HepG2 (cell line): ENCODE results near the gene PREX1. TPM values are rescaled to one million over a fixed set of nuclear protein-coding genes. Genes with fewer than 3 reads are reported as not detected.
A peak's percentile ranks its signal among the peaks of the same experiment; 100 is the strongest.

Experiments
- ATAC-seq: fragments of 200-7000 bp; cut with Tn5 transposase; 3 replicates; pipeline ENCODE4 v1.9.1; 2020; ENCODE audit warnings: mild to moderate bottlenecking, moderate library complexity
- BruUV-seq: library from RNA; stranded (reverse); fragments of 400-500 nt; replicated peaks from 2 replicates; lab custom pipeline; 2021; lab: Mats Ljungman, UMichigan
- CTCF ChIA-PET: fragments of 300-600 bp; formaldehyde crosslinking; extraction: SDS; loops from one replicate; lab custom pipeline; 2021; ENCODE audit warnings: low total read pairs, inconsistent platforms, low intra/inter-chr PET ratio; lab: Yijun Ruan, JAX
- POLR2A ChIA-PET: fragments of 350-600 bp; sonication (Branson Sonifier 250); formaldehyde crosslinking; loops from one replicate; lab custom pipeline; 2020; ENCODE audit warnings: antibody characterized with exemption, inconsistent platforms; lab: Yijun Ruan, JAX
- DNase-seq: peaks from one replicate; pipeline ENCODE4 v3.0.0-alpha.2; 2015; ENCODE audit warnings: low spot score
- FAIRE-seq: peaks from 3 replicates; lab custom pipeline; 2011; peaks lifted over from hg19 to GRCh38; lab: Jason Lieb, UNC
- H2AFZ ChIP-seq: one replicate; pipeline ENCODE4 v1.6.1; 2011; ENCODE audit warnings: low read length, inconsistent platforms
- H3K27ac ChIP-seq: fragments of 300-600 bp; 3 replicates; pipeline ENCODE4 v1.8.0; 2011; ENCODE audit warnings: mixed run types, mild to moderate bottlenecking, mixed read lengths, low read length, inconsistent platforms; ENCODE audit not compliant: insufficient read depth; ENCODE audit errors: extremely low read length
- H3K27me3 ChIP-seq, 2 experiments: fragments of 200-600 bp in 1 of 2; 2 replicates in 1 of 2; 3 replicates in 1 of 2; pipeline versions ENCODE4 v1.6.0 to v1.8.0; 2011; ENCODE audit warnings: low read length in 2 of 2, mild to moderate bottlenecking in 2 of 2, moderate library complexity in 2 of 2, inconsistent platforms in 1 of 2; ENCODE audit not compliant: insufficient read depth in 2 of 2, control insufficient read depth in 1 of 2
- H3K36me3 ChIP-seq, 2 experiments: fragments of 200-600 bp in 1 of 2; replicated peaks in 1 of 2; 2 replicates in 1 of 2; 3 replicates in 1 of 2; pipeline versions ENCODE4 v1.5.1 to v1.8.0; 2011; ENCODE audit warnings: low read length in 2 of 2, inconsistent platforms in 1 of 2; ENCODE audit not compliant: insufficient read depth in 2 of 2, control insufficient read depth in 1 of 2
- H3K4me1 ChIP-seq: 2 replicates; pipeline ENCODE4 v1.5.1; 2012; ENCODE audit warnings: low read length, inconsistent platforms; ENCODE audit not compliant: insufficient read depth
- H3K4me2 ChIP-seq: 2 replicates; pipeline ENCODE4 v1.6.0; 2011; ENCODE audit warnings: low read depth, low read length, inconsistent platforms
- H3K4me3 ChIP-seq, 3 experiments: fragments of 200-600 bp in 1 of 3; sonication (generic), shearing (Covaris generic) in 1 of 3; replicated peaks in 1 of 3; 2 replicates each; pipeline ENCODE4 v1.5.1; 2011 to 2016; ENCODE audit warnings: low read length in 3 of 3, inconsistent platforms in 2 of 3, low read depth in 2 of 3, mild to moderate bottlenecking in 2 of 3, control low read depth in 1 of 3, mixed read lengths in 1 of 3; ENCODE audit not compliant: insufficient read depth in 1 of 3
- H3K79me2 ChIP-seq: one replicate; pipeline ENCODE4 v1.6.1; 2011; ENCODE audit warnings: low read length, inconsistent platforms; ENCODE audit not compliant: insufficient read depth
- H3K9ac ChIP-seq: 2 replicates; pipeline ENCODE4 v1.6.0; 2011; ENCODE audit warnings: mild to moderate bottlenecking, low read depth, low read length, inconsistent platforms; ENCODE audit not compliant: insufficient read depth
- H3K9me3 ChIP-seq: 2 replicates; pipeline ENCODE4 v1.5.1; 2012; ENCODE audit warnings: mild to moderate bottlenecking, low read length
- H4K20me1 ChIP-seq: 2 replicates; pipeline ENCODE4 v1.6.0; 2011; ENCODE audit warnings: inconsistent platforms, mild to moderate bottlenecking, low read length, moderate library complexity; ENCODE audit not compliant: insufficient read depth
- CREB1 ChIP-seq, 2 experiments: fragments of 450-650 bp in 1 of 2; IDR thresholded peaks; 2 replicates each; pipeline ENCODE4 v1.6.1; 2016 to 2017; ENCODE audit warnings: control low read depth in 1 of 2, mild to moderate bottlenecking in 1 of 2, missing compliant biosample characterization in 1 of 2, missing genetic modification characterization in 1 of 2
- REST ChIP-seq, 2 experiments: IDR thresholded peaks; 2 replicates each; pipeline ENCODE4 v1.6.1; 2011 to 2012; ENCODE audit warnings: low read length in 2 of 2, borderline replicate concordance in 1 of 2, low read depth in 1 of 2, mild to moderate bottlenecking in 1 of 2, moderate library complexity in 1 of 2
- ZNF629 ChIP-seq: sonication (generic); formaldehyde crosslinking; conservative IDR thresholded peaks from 2 replicates; pipeline ENCODE4 v1.5.0; 2020; ENCODE audit warnings: missing genetic modification reagents
- WGBS: methylation state at CpG from one replicate; pipeline ENCODE4 v1.1.6; 2017; ENCODE audit warnings: low lambda C conversion rate; 5-methylcytosine and 5-hydroxymethylcytosine counted together
- in situ Hi-C: cut with HindIII; loops from 2 replicates; pipeline ENCODE4 v1.10.0; 2017; ENCODE audit warnings: low pct_unique_long_range_greater_than_20kb; ENCODE audit not compliant: extremely low pct_ligation_motif_present
- intact Hi-C: fragments of 100-400 bp; cut with micrococcal nuclease; formaldehyde crosslinking; loops from one replicate; pipeline ENCODE4 v1.10.0; 2022; ENCODE audit not compliant: unreplicated experiment
- polyA plus RNA-seq, 8 experiments: library from polyadenylated mRNA; depleted of rRNA in 3 of 8; stranded (reverse) in 7 of 8; unstranded in 1 of 8; fragments of >200 nt; fragmentation: Illumina TruSeq in 4 of 8; extraction: Trizol in 4 of 8; gene quantifications; 2 replicates each; pipeline versions ENCODE4 v1.2.1 to v1.2.3, GENCODE V29; 2011 to 2016; ENCODE audit warnings: low read depth in 4 of 8, missing spikeins in 1 of 8, mixed read lengths in 1 of 8; ENCODE audit not compliant: insufficient read depth in 1 of 8
- total RNA-seq, 5 experiments: library from RNA; depleted of rRNA; stranded (reverse); fragments of >200 nt; fragmentation: Illumina TruSeq; extraction: Trizol; gene quantifications; 2 replicates each; pipeline ENCODE4 v1.2.3, GENCODE V29; 2016; ENCODE audit warnings: low read depth in 1 of 5

The PREX1 gene
- total and polyA plus RNA-seq, 2 of the 13 experiments (the other 11 are each of a cell fraction or from before 2014, with no cell fraction given), result 0.02 to 0.04 TPM

- in situ Hi-C loops (no loop called here), intact Hi-C loops (no loop called here)
- CTCF ChIA-PET, result no interaction called here
- Histone ChIP-seq H3K4me3 (no peak overlapping the region), H3K9ac (no peak overlapping the region), H2AFZ (no peak overlapping the region), H3K9me3 (no peaks in the 10 kb centered on the region), H3K27ac (no peak overlapping the region), H3K79me2 (no peaks in the 10 kb centered on the region)
- ATAC-seq, result no peak
- no peak for DNase-seq
- FAIRE-seq, result no peak
- TF ChIP-seq REST (IDR thresholded peaks at IDR 0.05; ENCODE audit: borderline replicate concordance in 1 of 2, low read depth in 1 of 2, low read length in 2 of 2) (no peak), CREB1 (IDR thresholded peaks at IDR 0.05) (peak; percentile 66), CREB1 (CRISPR knock-in tag; IDR thresholded peaks at IDR 0.05) (no peak), ZNF629 (peak; percentile 68)
- TF ChIP-seq, all 625 proteins: peak for 2
- Histone ChIP-seq H3K27me3 (peaks cover 0 to 4% of the 10 kb centered on the region in 2 experiments; a peak in 3 of 5 replicates), H3K36me3 (no peaks in the 10 kb centered on the region), H3K4me2 (no peak overlapping the region), H4K20me1 (no peaks in the 10 kb centered on the region; the same call in 1 of the 2 replicates), H3K4me1 (no peaks in the 10 kb centered on the region)
- BruUV-seq, result no TSS peak
- POLR2A ChIA-PET, result no interaction called here
- 36% methylated on average over 18 of the region's 18 CpGs for WGBS
Measured at GRCh38 chr20:48709058-48709691, 118.6 kb downstream of the PREX1 start.
